HG02884 (cell line): Measurements from ENCODE around the gene SLC23A3.

Experiments
- ATAC-seq: cut with Tn5 transposase; IDR thresholded peaks from one replicate; pipeline ENCODE4 v1.9.1; 2021; ENCODE audit warnings: mild to moderate bottlenecking, moderate library complexity; ENCODE audit not compliant: unreplicated experiment

SLC23A3 gene

GRCh38 chr2:219155054-219155644, 14.7 kb downstream of the SLC23A3 start:
- no peak for ATAC-seq

GRCh38 chr2:219149667-219150066, 20.2 kb downstream of the SLC23A3 start:
- no peak for ATAC-seq

DNA sequence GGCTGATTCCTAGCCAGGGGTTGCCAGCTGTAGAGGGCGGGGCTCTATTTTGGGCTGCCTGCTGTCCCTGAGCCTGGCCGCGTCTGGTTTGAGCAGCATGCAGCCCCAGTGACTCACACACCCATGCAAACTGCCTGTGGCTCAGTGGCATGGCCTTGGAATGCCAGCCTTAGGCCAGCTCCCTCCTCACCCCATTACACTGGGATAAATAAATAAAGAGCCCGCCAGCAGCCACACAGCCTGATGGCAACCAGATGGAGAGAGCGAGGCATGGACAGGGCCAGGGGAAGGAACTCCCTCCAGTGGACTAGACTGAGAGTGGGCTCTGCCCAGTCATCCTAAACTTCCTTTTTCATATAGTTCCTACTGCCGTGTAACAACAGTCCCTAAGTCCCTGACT, 27.5 kb downstream of the SLC23A3 start:
- ATAC-seq, result no peak

- no peak for ATAC-seq
Measured at GRCh38 chr2:219140722-219141121, 29.1 kb downstream of the SLC23A3 start.

GRCh38 chr2:219133976-219134375, 35.9 kb downstream of the SLC23A3 start:
- no peak for ATAC-seq

DNA sequence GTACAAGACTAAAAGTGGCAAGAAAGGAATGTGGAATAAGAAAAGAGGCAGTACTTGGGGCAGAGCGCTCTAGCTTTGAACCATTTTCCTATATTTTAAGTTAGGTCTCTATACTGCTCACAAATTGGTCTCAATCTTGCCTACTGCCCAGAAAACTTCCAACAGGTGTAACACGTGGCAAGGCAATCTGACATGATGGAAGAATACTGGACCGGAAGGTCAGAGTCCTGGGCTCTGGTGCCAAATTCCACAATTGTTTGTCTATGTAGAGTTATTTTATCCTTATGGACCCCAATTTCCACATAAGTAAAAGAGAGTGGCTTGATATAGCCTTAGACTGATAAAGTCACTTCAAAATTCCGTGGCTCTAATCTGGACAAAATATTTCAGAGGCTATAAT, 38.1 kb downstream of the SLC23A3 start:
- ATAC-seq, result no peak

- ATAC-seq, result no peak
Measured at GRCh38 chr2:219131327-219131726, 38.5 kb downstream of the SLC23A3 start.

DNA sequence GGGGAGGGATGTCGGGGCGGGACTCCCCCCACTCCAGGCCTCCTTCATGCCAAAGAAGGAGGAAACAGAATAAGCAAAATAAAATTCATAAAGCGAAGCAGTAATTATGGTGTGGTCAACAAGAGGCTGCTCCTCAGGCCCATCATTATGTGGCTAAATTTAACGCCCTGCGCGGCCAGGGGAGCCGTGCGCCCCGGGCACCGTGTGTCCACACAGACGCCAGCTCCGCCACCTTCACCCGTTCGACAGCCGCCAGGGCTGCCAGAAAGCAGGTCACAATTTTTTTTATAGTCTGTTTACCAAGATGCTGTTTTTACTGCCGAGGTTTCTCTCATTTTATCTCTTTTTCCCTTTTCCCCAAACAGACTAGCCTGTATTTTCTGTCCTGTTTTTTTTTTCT, 40.2 kb downstream of the SLC23A3 start:
- ATAC-seq, result no peak

DNA sequence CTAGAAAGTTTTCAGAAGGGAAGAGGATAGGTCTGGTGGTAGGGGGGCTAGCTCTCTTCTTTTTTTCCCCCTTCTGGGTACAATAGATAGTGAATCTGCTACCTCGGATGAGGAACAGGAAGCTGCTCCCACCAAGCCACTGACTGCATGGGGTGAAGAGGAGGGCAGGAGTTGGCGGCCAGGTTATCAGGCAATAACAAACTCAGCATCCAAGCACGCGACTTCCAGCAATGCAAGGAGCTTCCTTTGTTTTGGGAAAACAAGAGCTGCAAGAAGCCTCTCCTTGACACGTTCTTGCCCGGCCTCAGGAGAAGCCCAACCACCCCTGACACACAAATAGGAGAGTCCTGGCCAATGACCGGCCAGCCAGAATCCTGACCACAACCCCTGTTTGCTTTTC, 41.4 kb downstream of the SLC23A3 start:
- ATAC-seq, result no peak

DNA sequence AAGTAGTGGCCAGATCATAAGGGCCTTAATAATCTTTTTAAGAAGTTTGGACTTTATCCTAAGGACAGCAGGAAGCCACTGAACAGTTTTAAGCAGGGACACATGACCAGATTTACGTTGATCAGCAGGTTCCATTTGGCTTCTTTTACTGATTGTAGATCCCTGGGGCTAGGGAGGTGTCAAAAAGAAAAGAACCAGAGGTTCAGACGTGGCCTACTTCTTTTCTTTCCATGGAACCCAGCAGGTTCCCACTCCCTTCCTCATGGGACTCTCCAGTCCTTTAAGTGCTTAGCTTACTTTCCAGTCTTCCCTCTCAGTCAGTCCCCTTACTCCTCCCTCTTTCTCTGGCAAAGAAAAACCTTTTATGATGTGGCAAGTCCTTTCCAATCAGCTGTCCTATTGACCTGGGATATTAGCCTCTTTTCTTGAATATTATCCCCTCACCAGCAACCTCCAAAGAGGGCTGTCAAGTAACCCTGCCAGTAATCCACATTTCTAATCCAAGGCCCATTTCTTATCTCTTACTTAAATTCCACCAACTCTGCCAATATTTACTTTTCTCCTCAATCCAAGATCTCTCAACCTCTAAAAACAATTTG, 42.7 kb downstream of the SLC23A3 start:
- no peak for ATAC-seq

DNA sequence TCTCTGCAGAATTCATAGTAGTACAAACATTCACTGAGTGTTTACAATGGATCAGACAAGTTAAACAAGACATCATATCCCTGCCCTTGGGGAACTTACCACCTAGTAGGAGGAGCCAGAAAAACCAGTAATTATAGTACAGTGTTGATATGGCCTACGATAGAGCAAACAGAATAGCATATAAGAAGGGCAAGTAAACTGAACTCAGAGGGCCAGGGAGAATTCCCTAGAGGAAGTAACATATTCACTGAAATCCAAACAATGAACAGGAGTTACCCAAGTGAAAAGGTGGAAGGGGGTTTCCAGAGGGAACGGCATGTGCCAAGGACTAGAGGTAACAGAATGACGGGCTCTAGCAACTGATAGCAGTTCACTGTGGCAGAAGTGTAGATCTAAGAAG, 43.3 kb downstream of the SLC23A3 start:
- no peak for ATAC-seq

GRCh38 chr2:219125886-219126270, 44.0 kb downstream of the SLC23A3 start:
- no peak for ATAC-seq

GRCh38 chr2:219125225-219125885, 44.5 kb downstream of the SLC23A3 start:
- no peak for ATAC-seq

DNA sequence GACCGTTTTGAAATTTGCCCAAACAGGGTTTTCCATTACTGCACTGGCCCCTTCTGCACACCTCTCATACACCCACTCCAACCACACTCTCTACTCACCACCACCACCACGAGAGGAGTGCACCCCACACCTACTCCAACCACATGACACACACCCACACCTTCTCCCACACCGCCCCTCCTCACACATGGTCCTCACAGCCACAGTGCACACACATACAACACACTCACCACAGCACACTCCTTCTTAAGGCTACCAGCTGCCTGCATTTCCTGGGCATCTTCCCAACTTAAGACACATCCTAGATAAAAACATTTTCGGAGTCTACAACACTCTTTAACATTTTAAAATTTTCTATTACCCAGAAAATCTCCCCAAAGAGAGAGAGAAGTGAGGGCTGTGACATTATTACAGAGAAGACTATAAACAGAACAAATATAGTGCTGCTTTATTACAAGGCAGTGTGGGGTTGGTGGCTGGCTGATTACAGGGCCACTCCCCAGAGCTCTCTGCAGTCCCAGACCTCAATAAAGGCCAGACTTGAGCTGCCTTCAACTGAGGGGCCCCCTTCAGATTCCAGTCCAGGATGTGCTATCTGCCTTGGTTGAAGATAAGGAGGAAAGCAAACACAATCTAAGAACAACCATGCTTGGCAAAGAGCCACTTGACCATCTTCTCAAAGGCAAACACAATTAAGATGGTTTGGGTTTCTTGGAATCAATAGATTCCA, 45.3 kb downstream of the SLC23A3 start:
- no peak for ATAC-seq

- no peak for ATAC-seq
Measured at GRCh38 chr2:219123356-219124135, 46.3 kb downstream of the SLC23A3 start.

- ATAC-seq, result no peak
Measured at GRCh38 chr2:219122202-219122980, 47.4 kb downstream of the SLC23A3 start.

DNA sequence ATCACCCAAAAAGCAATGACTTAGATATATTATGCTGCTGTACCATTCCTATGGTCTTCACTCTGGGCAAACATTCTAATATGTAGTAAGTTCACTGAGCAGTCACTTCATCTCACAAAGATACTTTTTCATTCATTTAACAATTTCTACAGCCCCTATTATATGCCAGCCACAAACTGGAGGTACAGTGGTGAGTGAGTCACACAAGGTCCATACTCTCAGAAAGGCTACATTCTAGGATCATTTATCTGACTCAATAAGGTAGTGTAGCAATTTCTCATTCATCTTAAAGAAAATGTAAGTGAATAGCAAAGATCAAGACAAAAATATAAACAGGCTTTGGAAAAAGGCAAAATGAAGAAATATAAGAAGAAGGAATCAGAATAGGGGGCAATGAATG, 49.7 kb downstream of the SLC23A3 start:
- ATAC-seq, result no peak

DNA sequence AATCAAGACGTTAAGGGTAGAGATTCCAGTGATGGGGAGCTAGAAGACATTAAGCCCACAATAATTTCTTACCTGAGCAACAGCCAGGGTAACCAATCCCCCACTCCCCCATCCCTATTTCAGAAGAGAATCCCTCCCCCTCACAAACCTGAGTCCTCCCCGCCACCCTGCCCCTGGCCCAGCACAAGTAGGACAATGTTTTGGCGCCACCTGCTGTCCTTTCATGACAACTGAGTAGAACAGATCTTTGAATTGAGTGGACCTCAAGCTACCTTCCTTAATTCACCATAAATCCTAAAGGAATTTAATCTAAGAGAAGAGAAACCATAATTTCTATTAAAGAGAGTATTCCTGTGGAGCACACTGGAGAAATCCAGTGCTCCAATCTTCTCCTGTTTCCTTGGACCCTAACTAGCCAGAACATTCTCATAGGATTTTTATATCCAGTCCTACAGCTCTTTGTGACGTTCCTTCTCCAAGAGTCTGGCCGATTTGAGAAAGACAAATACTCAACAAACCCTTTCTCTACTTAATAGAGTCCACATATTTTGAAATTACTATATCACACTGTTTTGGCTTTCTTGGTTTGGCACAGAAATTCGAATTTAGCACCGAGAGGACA, 50.3 kb downstream of the SLC23A3 start:
- ATAC-seq, result no peak

DNA sequence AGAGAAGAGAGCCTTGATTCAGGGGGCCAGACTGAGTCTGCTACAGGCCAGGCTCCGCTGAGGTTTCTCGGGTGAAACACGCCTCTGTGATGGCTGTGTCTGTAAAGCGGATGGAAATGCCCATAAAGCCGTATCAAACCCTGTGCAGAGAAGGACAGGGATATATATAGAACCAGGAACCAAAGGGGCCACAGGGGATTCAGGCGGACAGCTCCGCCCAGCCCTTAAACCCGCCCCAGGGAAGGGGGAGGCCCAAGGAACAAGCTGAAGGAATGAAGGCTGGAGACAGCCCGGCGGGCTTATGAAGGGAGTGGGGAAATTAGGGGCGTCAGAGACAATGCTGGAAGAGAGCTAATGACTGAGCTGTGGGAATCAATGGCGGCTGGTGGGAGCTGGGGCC, 51.3 kb downstream of the SLC23A3 start:
- no peak for ATAC-seq
